ENCODE data around the gene MAN2B1. TPM values are rescaled to one million over a fixed set of nuclear protein-coding genes. Genes with fewer than 3 reads are reported as not detected.

The MAN2B1 gene
- total RNA-seq, 4 donors from 2014 or later = 61.0 to 186 (median 88.5) TPM

- TF ChIP-seq, protein P1, sequence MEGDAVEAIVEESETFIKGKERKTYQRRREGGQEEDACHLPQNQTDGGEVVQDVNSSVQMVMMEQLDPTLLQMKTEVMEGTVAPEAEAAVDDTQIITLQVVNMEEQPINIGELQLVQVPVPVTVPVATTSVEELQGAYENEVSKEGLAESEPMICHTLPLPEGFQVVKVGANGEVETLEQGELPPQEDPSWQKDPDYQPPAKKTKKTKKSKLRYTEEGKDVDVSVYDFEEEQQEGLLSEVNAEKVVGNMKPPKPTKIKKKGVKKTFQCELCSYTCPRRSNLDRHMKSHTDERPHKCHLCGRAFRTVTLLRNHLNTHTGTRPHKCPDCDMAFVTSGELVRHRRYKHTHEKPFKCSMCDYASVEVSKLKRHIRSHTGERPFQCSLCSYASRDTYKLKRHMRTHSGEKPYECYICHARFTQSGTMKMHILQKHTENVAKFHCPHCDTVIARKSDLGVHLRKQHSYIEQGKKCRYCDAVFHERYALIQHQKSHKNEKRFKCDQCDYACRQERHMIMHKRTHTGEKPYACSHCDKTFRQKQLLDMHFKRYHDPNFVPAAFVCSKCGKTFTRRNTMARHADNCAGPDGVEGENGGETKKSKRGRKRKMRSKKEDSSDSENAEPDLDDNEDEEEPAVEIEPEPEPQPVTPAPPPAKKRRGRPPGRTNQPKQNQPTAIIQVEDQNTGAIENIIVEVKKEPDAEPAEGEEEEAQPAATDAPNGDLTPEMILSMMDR (IDR thresholded peaks at IDR 0.05; ENCODE audit: low read depth) = no peak
Measured at GRCh38 chr19:12681074-12681987, 14.8 kb upstream of the MAN2B1 start, which contains the start of gene DHPS. Gene DHPS, minus strand, starts transcription at chr19:12681880. Its CDS starts 114 bp downstream, at chr19:12681766.

DNA sequence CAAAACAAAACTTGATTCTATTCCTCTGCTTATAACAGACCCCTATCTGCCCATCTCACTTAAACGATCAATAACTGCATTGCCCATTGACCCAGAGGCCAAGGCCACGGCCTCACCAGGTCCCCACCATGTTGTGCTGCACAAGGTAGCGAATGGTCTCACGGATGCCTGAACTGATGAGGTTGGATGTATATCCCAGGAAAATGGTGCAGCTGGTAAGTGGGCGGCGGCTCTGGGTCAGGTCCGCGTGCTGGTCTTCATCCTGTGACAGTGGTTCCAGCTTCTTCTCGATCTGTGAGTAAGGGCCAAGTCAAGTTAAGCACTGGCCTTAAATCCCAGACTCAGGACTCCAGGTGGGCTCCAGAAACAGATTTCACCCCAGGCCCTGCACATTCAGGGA is 13.5 kb upstream of the MAN2B1 start:
- TF ChIP-seq, protein P1 (IDR thresholded peaks at IDR 0.05; ENCODE audit: low read depth) = no peak

DNA sequence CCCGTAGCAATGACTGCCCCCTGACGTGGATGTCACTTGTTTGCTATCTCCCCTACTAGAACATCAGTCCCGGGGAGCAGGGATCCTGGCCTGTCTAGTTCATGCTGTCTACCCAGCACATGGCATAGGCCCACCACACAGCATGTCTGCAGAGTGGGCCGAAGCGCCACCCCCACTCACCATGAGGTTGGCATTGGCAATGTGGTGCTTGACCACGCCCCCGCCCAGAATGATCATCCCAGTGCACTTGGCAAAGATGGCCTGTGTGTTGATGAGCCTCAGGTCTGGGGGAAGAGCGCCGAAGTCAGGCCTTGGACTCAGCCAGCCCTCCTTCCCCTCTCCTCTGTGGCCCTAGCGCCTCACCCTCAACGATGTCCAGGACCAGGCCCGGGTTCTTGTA is 10.4 kb upstream of the MAN2B1 start:
- TF ChIP-seq, protein P1 (IDR thresholded peaks at IDR 0.05; ENCODE audit: low read depth) = no peak

- TF ChIP-seq, protein P1 (IDR thresholded peaks at IDR 0.05; ENCODE audit: low read depth) = no peak
Measured at GRCh38 chr19:12676384-12676792, 9.8 kb upstream of the MAN2B1 start.

GRCh38 chr19:12675940-12676339 is 9.4 kb upstream of the MAN2B1 start:
- TF ChIP-seq, protein P1 (IDR thresholded peaks at IDR 0.05; ENCODE audit: low read depth) = no peak

GRCh38 chr19:12675399-12675798 is 8.9 kb upstream of the MAN2B1 start:
- TF ChIP-seq, protein P1 (IDR thresholded peaks at IDR 0.05; ENCODE audit: low read depth) = no peak

- TF ChIP-seq, protein P1 (IDR thresholded peaks at IDR 0.05; ENCODE audit: low read depth) = no peak
Measured at GRCh38 chr19:12672744-12673143, 6.2 kb upstream of the MAN2B1 start.

Data from subcutaneous adipose tissue (tissue), 4 donors.